HG03045 (cell line): ENCODE measurements around the gene PANK3.
"Not testable (repeated sequence)": the region's sequence is repeated elsewhere in the genome, so short reads cannot be mapped to it uniquely, and the experiment has no call there.

Experiments used
- ATAC-seq: cut with Tn5 transposase; IDR thresholded peaks from one replicate; pipeline ENCODE4 v1.9.1; 2021; ENCODE audit warnings: mild to moderate bottlenecking, moderate library complexity; ENCODE audit not compliant: unreplicated experiment

Gene PANK3

GRCh38 chr5:168596122-168596521 lies 17.0 kb upstream of the PANK3 start:
- ATAC-seq, result not testable (repeated sequence)

GRCh38 chr5:168592014-168592368 lies 12.8 kb upstream of the PANK3 start:
- no peak for ATAC-seq

- no peak for ATAC-seq
Observed at GRCh38 chr5:168591302-168592013, 12.3 kb upstream of the PANK3 start.

GRCh38 chr5:168590666-168591065 lies 11.5 kb upstream of the PANK3 start:
- no peak for ATAC-seq

- no peak for ATAC-seq
Observed at GRCh38 chr5:168587987-168588386, 8.8 kb upstream of the PANK3 start.

- ATAC-seq, result no peak
Observed at GRCh38 chr5:168585119-168585856, 6.1 kb upstream of the PANK3 start.

- ATAC-seq, result no peak
Observed at GRCh38 chr5:168583742-168584482, 4.7 kb upstream of the PANK3 start.

- not testable (repeated sequence) for ATAC-seq
Observed at GRCh38 chr5:168580814-168581469, 1.8 kb upstream of the PANK3 start.

GRCh38 chr5:168580227-168580508 lies 1.0 kb upstream of the PANK3 start:
- no peak for ATAC-seq

- ATAC-seq, result peak; percentile 97
Observed at GRCh38 chr5:168579488-168580226, 489 bp upstream of the PANK3 start.

- no peak for ATAC-seq
Observed at GRCh38 chr5:168578006-168578405, 1.2 kb downstream of the PANK3 start.

GRCh38 chr5:168575391-168576372 lies 3.5 kb downstream of the PANK3 start:
- ATAC-seq, result no peak

- not testable (repeated sequence) for ATAC-seq
Observed at GRCh38 chr5:168574156-168574555, 5.0 kb downstream of the PANK3 start.

GRCh38 chr5:168573663-168574062 lies 5.5 kb downstream of the PANK3 start:
- ATAC-seq, result not testable (repeated sequence)

GRCh38 chr5:168570490-168571328 lies 8.5 kb downstream of the PANK3 start:
- no peak for ATAC-seq

- ATAC-seq, result no peak
Observed at GRCh38 chr5:168568738-168569137, 10.4 kb downstream of the PANK3 start.

- no peak for ATAC-seq
Observed at GRCh38 chr5:168563959-168564358, 15.2 kb downstream of the PANK3 start.

GRCh38 chr5:168562279-168562678 lies 16.9 kb downstream of the PANK3 start:
- ATAC-seq, result no peak

GRCh38 chr5:168557389-168557788 lies 21.8 kb downstream of the PANK3 start:
- no peak for ATAC-seq
